ENCODE results near the gene P2RY14. TPM values are rescaled to one million over a fixed set of nuclear protein-coding genes. Genes with fewer than 3 reads are reported as not detected.
"Not testable (repeated sequence)": the region's sequence is repeated elsewhere in the genome, so short reads cannot be mapped to it uniquely, and the experiment has no call there.

P2RY14 gene
- total RNA-seq, 1 donor from 2014 or later, result 0.11 TPM

GRCh38 chr3:151175952-151176351 is 102.4 kb downstream of the P2RY14 start:
- no peak overlapping the region for H3K9ac ChIP-seq (ENCODE audit: low read length)
- H2AFZ ChIP-seq (ENCODE audit: low read depth, low read length), result no peak overlapping the region
- H3K4me2 ChIP-seq (ENCODE audit: low read length), result no peak overlapping the region
- H3K9me3 ChIP-seq (ENCODE audit: insufficient read depth, low read depth, low read length), result no peaks in the 10 kb centered on the region
- no peak overlapping the region for H3K4me3 ChIP-seq (ENCODE audit: insufficient read depth, low read depth, low read length)
- no peak for FAIRE-seq
- H4K20me1 ChIP-seq (ENCODE audit: insufficient read depth, low read length), result no peaks in the 10 kb centered on the region
- H3K36me3 ChIP-seq (ENCODE audit: insufficient read depth, low read length), result no peaks in the 10 kb centered on the region
- Mint-ChIP-seq H3K4me3 (ENCODE audit: unreplicated experiment) (no peak overlapping the region), H3K27me3 (ENCODE audit: low read depth, unreplicated experiment) (no peaks in the 10 kb centered on the region), H3K27ac (ENCODE audit: unreplicated experiment) (no peak overlapping the region), H3K9me3 (ENCODE audit: unreplicated experiment) (no peaks in the 10 kb centered on the region), H3K4me1 (ENCODE audit: low read depth, unreplicated experiment) (peaks cover 7% of the 10 kb centered on the region), H3K36me3 (ENCODE audit: low read depth, unreplicated experiment) (peaks cover 5% of the 10 kb centered on the region)
- DNase-seq (ENCODE audit: low read depth), result no peak
- TF ChIP-seq CTCF (IDR thresholded peaks at IDR 0.05; ENCODE audit: insufficient read depth, low read depth, low read length), result no peak
- TF ChIP-seq EZH2 (IDR thresholded peaks at IDR 0.05; ENCODE audit: insufficient read depth, low read length), result no peak
- H3K27me3 ChIP-seq (ENCODE audit: insufficient read depth, low read length), result no peaks in the 10 kb centered on the region
- no peaks in the 10 kb centered on the region for H3K4me1 ChIP-seq (ENCODE audit: insufficient read depth, low read length)
- no peaks in the 10 kb centered on the region for H3K79me2 ChIP-seq (ENCODE audit: insufficient read depth, low read length)
- no peak overlapping the region for H3K27ac ChIP-seq (ENCODE audit: low read depth, low read length)

GRCh38 chr3:151174351-151174750 is 104.0 kb downstream of the P2RY14 start:
- Histone ChIP-seq H3K27ac (ENCODE audit: low read depth, low read length) (no peak overlapping the region), H3K9me3 (ENCODE audit: insufficient read depth, low read depth, low read length) (no peaks in the 10 kb centered on the region), H3K4me3 (ENCODE audit: insufficient read depth, low read depth, low read length) (no peak overlapping the region), H4K20me1 (ENCODE audit: insufficient read depth, low read length) (no peaks in the 10 kb centered on the region), H3K9ac (ENCODE audit: low read length) (no peak overlapping the region), H3K79me2 (ENCODE audit: insufficient read depth, low read length) (no peaks in the 10 kb centered on the region), H3K27me3 (ENCODE audit: insufficient read depth, low read length) (no peaks in the 10 kb centered on the region), H3K36me3 (ENCODE audit: insufficient read depth, low read length) (no peaks in the 10 kb centered on the region), H3K4me1 (ENCODE audit: insufficient read depth, low read length) (no peaks in the 10 kb centered on the region), H3K4me2 (ENCODE audit: low read length) (no peak overlapping the region), H2AFZ (ENCODE audit: low read depth, low read length) (no peak overlapping the region)
- DNase-seq (ENCODE audit: low read depth) (no peak), FAIRE-seq (no peak)
- no peak overlapping the region for H3K27ac Mint-ChIP-seq (ENCODE audit: unreplicated experiment)
- no peak for TF ChIP-seq EZH2 (IDR thresholded peaks at IDR 0.05; ENCODE audit: insufficient read depth, low read length)
- TF ChIP-seq CTCF (IDR thresholded peaks at IDR 0.05; ENCODE audit: insufficient read depth, low read depth, low read length), result no peak
- H3K4me3 Mint-ChIP-seq (ENCODE audit: unreplicated experiment), result no peak overlapping the region
- H3K4me1 Mint-ChIP-seq (ENCODE audit: low read depth, unreplicated experiment), result peaks cover 17% of the 10 kb centered on the region
- no peaks in the 10 kb centered on the region for H3K27me3 Mint-ChIP-seq (ENCODE audit: low read depth, unreplicated experiment)
- peaks cover 5% of the 10 kb centered on the region for H3K36me3 Mint-ChIP-seq (ENCODE audit: low read depth, unreplicated experiment)
- no peaks in the 10 kb centered on the region for H3K9me3 Mint-ChIP-seq (ENCODE audit: unreplicated experiment)

- peaks cover 17% of the 10 kb centered on the region for H3K4me1 Mint-ChIP-seq (ENCODE audit: low read depth, unreplicated experiment)
- DNase-seq (ENCODE audit: low read depth) (no peak), FAIRE-seq (no peak)
- H4K20me1 ChIP-seq (ENCODE audit: insufficient read depth, low read length), result no peaks in the 10 kb centered on the region
- no peaks in the 10 kb centered on the region for H3K9me3 Mint-ChIP-seq (ENCODE audit: unreplicated experiment)
- H3K27ac Mint-ChIP-seq (ENCODE audit: unreplicated experiment), result peak overlapping the region; percentile 50
- H3K36me3 Mint-ChIP-seq (ENCODE audit: low read depth, unreplicated experiment), result peaks cover 5% of the 10 kb centered on the region
- H3K36me3 ChIP-seq (ENCODE audit: insufficient read depth, low read length), result no peaks in the 10 kb centered on the region
- no peak overlapping the region for H2AFZ ChIP-seq (ENCODE audit: low read depth, low read length)
- no peak overlapping the region for H3K9ac ChIP-seq (ENCODE audit: low read length)
- no peak overlapping the region for H3K4me3 ChIP-seq (ENCODE audit: insufficient read depth, low read depth, low read length)
- H3K4me3 Mint-ChIP-seq (ENCODE audit: unreplicated experiment), result no peak overlapping the region
- H3K27me3 ChIP-seq (ENCODE audit: insufficient read depth, low read length), result no peaks in the 10 kb centered on the region
- no peak overlapping the region for H3K4me2 ChIP-seq (ENCODE audit: low read length)
- no peaks in the 10 kb centered on the region for H3K79me2 ChIP-seq (ENCODE audit: insufficient read depth, low read length)
- TF ChIP-seq CTCF (IDR thresholded peaks at IDR 0.05; ENCODE audit: insufficient read depth, low read depth, low read length) (no peak), EZH2 (IDR thresholded peaks at IDR 0.05; ENCODE audit: insufficient read depth, low read length) (no peak)
- H3K27me3 Mint-ChIP-seq (ENCODE audit: low read depth, unreplicated experiment), result no peaks in the 10 kb centered on the region
- no peaks in the 10 kb centered on the region for H3K9me3 ChIP-seq (ENCODE audit: insufficient read depth, low read depth, low read length)
- H3K4me1 ChIP-seq (ENCODE audit: insufficient read depth, low read length), result no peaks in the 10 kb centered on the region
- no peak overlapping the region for H3K27ac ChIP-seq (ENCODE audit: low read depth, low read length)
Observed at GRCh38 chr3:151171145-151171757, 107.1 kb downstream of the P2RY14 start.

GRCh38 chr3:151169948-151170679 is 108.2 kb downstream of the P2RY14 start:
- H3K27ac Mint-ChIP-seq (ENCODE audit: unreplicated experiment); H3K9ac ChIP-seq (ENCODE audit: low read length); H3K27me3 ChIP-seq (ENCODE audit: insufficient read depth, low read length); H3K27me3 Mint-ChIP-seq (ENCODE audit: low read depth, unreplicated experiment); H3K4me2 ChIP-seq (ENCODE audit: low read length); H2AFZ ChIP-seq (ENCODE audit: low read depth, low read length); H3K27ac ChIP-seq (ENCODE audit: low read depth, low read length); FAIRE-seq; H3K36me3 Mint-ChIP-seq (ENCODE audit: low read depth, unreplicated experiment); H3K4me3 ChIP-seq (ENCODE audit: insufficient read depth, low read depth, low read length); H3K4me1 ChIP-seq (ENCODE audit: insufficient read depth, low read length); H3K4me3 Mint-ChIP-seq (ENCODE audit: unreplicated experiment); H3K36me3 ChIP-seq (ENCODE audit: insufficient read depth, low read length); H3K9me3 ChIP-seq (ENCODE audit: insufficient read depth, low read depth, low read length); H3K9me3 Mint-ChIP-seq (ENCODE audit: unreplicated experiment); H3K79me2 ChIP-seq (ENCODE audit: insufficient read depth, low read length); H4K20me1 ChIP-seq (ENCODE audit: insufficient read depth, low read length): not testable (repeated sequence)
- H3K4me1 Mint-ChIP-seq (ENCODE audit: low read depth, unreplicated experiment), result peaks cover 17% of the 10 kb centered on the region
- peak; percentile 33 for DNase-seq (ENCODE audit: low read depth)

All from astrocyte (in vitro differentiated cells and primary cell).